Measurements from ENCODE around the gene CHRNB2.

DNA sequence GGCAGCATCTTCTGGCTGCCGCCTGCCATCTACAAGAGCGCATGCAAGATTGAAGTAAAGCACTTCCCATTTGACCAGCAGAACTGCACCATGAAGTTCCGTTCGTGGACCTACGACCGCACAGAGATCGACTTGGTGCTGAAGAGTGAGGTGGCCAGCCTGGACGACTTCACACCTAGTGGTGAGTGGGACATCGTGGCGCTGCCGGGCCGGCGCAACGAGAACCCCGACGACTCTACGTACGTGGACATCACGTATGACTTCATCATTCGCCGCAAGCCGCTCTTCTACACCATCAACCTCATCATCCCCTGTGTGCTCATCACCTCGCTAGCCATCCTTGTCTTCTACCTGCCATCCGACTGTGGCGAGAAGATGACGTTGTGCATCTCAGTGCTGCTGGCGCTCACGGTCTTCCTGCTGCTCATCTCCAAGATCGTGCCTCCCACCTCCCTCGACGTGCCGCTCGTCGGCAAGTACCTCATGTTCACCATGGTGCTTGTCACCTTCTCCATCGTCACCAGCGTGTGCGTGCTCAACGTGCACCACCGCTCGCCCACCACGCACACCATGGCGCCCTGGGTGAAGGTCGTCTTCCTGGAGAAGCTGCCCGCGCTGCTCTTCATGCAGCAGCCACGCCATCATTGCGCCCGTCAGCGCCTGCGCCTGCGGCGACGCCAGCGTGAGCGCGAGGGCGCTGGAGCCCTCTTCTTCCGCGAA is 3.8 kb downstream of the CHRNB2 start:
- TF ChIP-seq, protein P1, sequence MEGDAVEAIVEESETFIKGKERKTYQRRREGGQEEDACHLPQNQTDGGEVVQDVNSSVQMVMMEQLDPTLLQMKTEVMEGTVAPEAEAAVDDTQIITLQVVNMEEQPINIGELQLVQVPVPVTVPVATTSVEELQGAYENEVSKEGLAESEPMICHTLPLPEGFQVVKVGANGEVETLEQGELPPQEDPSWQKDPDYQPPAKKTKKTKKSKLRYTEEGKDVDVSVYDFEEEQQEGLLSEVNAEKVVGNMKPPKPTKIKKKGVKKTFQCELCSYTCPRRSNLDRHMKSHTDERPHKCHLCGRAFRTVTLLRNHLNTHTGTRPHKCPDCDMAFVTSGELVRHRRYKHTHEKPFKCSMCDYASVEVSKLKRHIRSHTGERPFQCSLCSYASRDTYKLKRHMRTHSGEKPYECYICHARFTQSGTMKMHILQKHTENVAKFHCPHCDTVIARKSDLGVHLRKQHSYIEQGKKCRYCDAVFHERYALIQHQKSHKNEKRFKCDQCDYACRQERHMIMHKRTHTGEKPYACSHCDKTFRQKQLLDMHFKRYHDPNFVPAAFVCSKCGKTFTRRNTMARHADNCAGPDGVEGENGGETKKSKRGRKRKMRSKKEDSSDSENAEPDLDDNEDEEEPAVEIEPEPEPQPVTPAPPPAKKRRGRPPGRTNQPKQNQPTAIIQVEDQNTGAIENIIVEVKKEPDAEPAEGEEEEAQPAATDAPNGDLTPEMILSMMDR (conservative IDR thresholded peaks at IDR 0.05 in 1 of 2, IDR thresholded peaks at IDR 0.05 in 1 of 2; ENCODE audit: low read depth in 1 of 2, low read length in 2 of 2), result no peak
- TF ChIP-seq EZH2 (IDR thresholded peaks at IDR 0.05; ENCODE audit: low read length, missing control alignments), result no peak
